ENCODE measurements around the gene ASCL4.

GRCh38 chr12:107794451-107794850, 19.9 kb downstream of the ASCL4 start:
- TF ChIP-seq POLR2AphosphoS5 (IDR thresholded peaks at IDR 0.05; ENCODE audit: borderline replicate concordance, low read depth, low read length): no peak
- TF ChIP-seq EZH2 (IDR thresholded peaks at IDR 0.05): no peak

All from SK-N-MC (cell line).